ENCODE data around the gene EFCAB11.

The EFCAB11 gene

DNA sequence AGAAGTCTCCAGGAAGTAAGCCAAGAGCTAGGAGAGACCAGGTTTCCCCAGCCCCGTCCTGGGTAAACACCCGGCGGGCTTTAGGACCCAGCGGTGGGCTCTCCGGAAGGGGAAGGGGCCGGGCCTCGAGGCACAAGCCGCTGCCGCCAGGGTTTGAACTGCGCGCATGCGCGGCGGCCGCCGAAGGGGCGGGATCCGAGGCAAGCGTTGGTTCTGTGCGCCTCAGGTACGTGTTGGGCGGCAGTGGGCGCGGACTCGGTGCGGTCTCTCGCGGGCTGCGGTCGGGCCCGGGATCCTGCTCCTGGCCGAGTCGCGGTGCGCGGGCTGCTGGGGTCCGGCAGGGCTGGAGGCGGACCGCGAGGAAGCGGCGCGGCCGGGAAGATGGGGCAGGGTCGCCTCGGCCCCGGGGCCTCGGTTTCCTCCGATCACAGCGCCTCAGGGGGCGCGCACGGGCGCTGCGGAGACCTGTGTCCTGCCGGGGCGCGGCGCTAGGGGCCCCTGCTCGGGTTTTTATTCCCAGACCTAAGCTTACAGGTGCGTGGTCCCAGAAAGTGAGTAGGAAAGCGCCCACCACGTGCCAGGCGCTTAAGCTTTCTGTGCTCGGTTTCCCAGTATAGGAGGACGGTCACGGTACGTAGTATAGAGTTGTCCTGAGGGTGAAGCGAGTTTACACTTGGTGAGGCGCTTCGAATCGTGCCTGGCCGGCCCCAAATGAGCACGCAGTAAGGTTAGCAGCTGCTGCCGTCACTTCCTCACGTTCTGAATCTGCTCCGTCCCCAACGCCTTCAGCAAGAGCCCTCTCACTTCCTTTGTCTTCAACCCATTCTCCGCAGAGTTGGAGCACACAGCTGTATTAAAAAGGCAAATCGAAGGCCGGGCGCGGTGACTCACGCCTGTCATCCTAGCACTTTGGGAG is 1.5 kb upstream of the EFCAB11 start, which contains the start of gene TDP1:
Gene TDP1, plus strand, starts transcription at position 183 of the 916 bp plus-strand sequence. CDS start 7,188 bp downstream, outside the sequence.
- TF ChIP-seq CTCF (IDR thresholded peaks at IDR 0.05; ENCODE audit: low read depth, low read length, poor library complexity, severe bottlenecking) (peak; percentile 45), EZH2phosphoT487 (IDR thresholded peaks at IDR 0.05; ENCODE audit: borderline replicate concordance, low read length) (no peak)
- no peaks in the 10 kb centered on the region for H3K9me2 ChIP-seq (replicated peaks; ENCODE audit: control insufficient read depth, low read length)
- peaks cover 25% of the 10 kb centered on the region for H3K4me1 ChIP-seq (ENCODE audit: control insufficient read depth, low read length)
- H3K9me3 ChIP-seq (ENCODE audit: control insufficient read depth, insufficient read depth, low read length) = peaks cover 15% of the 10 kb centered on the region
- H3K4me3 ChIP-seq (ENCODE audit: low read length) = peak within 1 kb of the TSS; percentile 82
- peaks cover 6% of the 10 kb centered on the region; the same call in 1 of the 2 replicates for H3F3A ChIP-seq (ENCODE audit: control insufficient read depth, insufficient read depth)
- H3K27me3 ChIP-seq (ENCODE audit: control insufficient read depth, low read length) = no peaks in the 10 kb centered on the region
- H4K20me1 ChIP-seq (ENCODE audit: control insufficient read depth, insufficient read depth, low read depth, low read length) = no peaks in the 10 kb centered on the region
- H3K79me2 ChIP-seq (ENCODE audit: control insufficient read depth, low read length) = peaks cover 59% of the 10 kb centered on the region
- H3K36me3 ChIP-seq (ENCODE audit: control insufficient read depth, low read length) = peaks cover 39% of the 10 kb centered on the region
- peak within 1 kb of the TSS; percentile 98 for H3K4me2 ChIP-seq (ENCODE audit: low read length)
- peak within 1 kb of the TSS; percentile 74 for H3K27ac ChIP-seq (ENCODE audit: low read depth, low read length)

- Histone ChIP-seq H3K4me3 (ENCODE audit: low read length) (peak overlapping the region; percentile 82), H3K4me1 (ENCODE audit: control insufficient read depth, low read length) (peaks cover 25% of the 10 kb centered on the region), H3K9me3 (ENCODE audit: control insufficient read depth, insufficient read depth, low read length) (peaks cover 15% of the 10 kb centered on the region), H3K79me2 (ENCODE audit: control insufficient read depth, low read length) (peaks cover 50% of the 10 kb centered on the region), H3F3A (ENCODE audit: control insufficient read depth, insufficient read depth) (peaks cover 6% of the 10 kb centered on the region; the same call in 1 of the 2 replicates), H3K27me3 (ENCODE audit: control insufficient read depth, low read length) (no peaks in the 10 kb centered on the region), H4K20me1 (ENCODE audit: control insufficient read depth, insufficient read depth, low read depth, low read length) (no peaks in the 10 kb centered on the region), H3K36me3 (ENCODE audit: control insufficient read depth, low read length) (peaks cover 44% of the 10 kb centered on the region), H3K9me2 (replicated peaks; ENCODE audit: control insufficient read depth, low read length) (no peaks in the 10 kb centered on the region), H3K4me2 (ENCODE audit: low read length) (peak overlapping the region; percentile 98), H3K27ac (ENCODE audit: low read depth, low read length) (peak overlapping the region; percentile 74)
- TF ChIP-seq CTCF (IDR thresholded peaks at IDR 0.05; ENCODE audit: low read depth, low read length, poor library complexity, severe bottlenecking) (no peak), EZH2phosphoT487 (IDR thresholded peaks at IDR 0.05; ENCODE audit: borderline replicate concordance, low read length) (no peak)
Measured at GRCh38 chr14:89955022-89955744, 653 bp upstream of the EFCAB11 start.

- peaks cover 25% of the 10 kb centered on the region for H3K4me1 ChIP-seq (ENCODE audit: control insufficient read depth, low read length)
- H3K27ac ChIP-seq (ENCODE audit: low read depth, low read length) = peak overlapping the region; percentile 74; the same call in 1 of the 2 replicates
- H3K79me2 ChIP-seq (ENCODE audit: control insufficient read depth, low read length) = peaks cover 35% of the 10 kb centered on the region
- no peaks in the 10 kb centered on the region for H3K9me2 ChIP-seq (replicated peaks; ENCODE audit: control insufficient read depth, low read length)
- TF ChIP-seq CTCF (IDR thresholded peaks at IDR 0.05; ENCODE audit: low read depth, low read length, poor library complexity, severe bottlenecking) (no peak), EZH2phosphoT487 (IDR thresholded peaks at IDR 0.05; ENCODE audit: borderline replicate concordance, low read length) (no peak)
- H3K4me2 ChIP-seq (ENCODE audit: low read length) = peak overlapping the region; percentile 98
- H3F3A ChIP-seq (ENCODE audit: control insufficient read depth, insufficient read depth) = peaks cover 6% of the 10 kb centered on the region; the same call in 1 of the 2 replicates
- H3K4me3 ChIP-seq (ENCODE audit: low read length) = peak overlapping the region; percentile 82
- peaks cover 34% of the 10 kb centered on the region for H3K36me3 ChIP-seq (ENCODE audit: control insufficient read depth, low read length)
- H4K20me1 ChIP-seq (ENCODE audit: control insufficient read depth, insufficient read depth, low read depth, low read length) = no peaks in the 10 kb centered on the region
- no peaks in the 10 kb centered on the region for H3K27me3 ChIP-seq (ENCODE audit: control insufficient read depth, low read length)
- peaks cover 15% of the 10 kb centered on the region for H3K9me3 ChIP-seq (ENCODE audit: control insufficient read depth, insufficient read depth, low read length)
Measured at GRCh38 chr14:89953602-89954001, 928 bp downstream of the EFCAB11 start.
